SH-SY5Y (cell line): ENCODE results near the gene INO80B.

Source experiments
- GATA2 ChIP-seq: IDR thresholded peaks from 2 replicates; pipeline ENCODE4 v1.6.1; 2011; ENCODE audit warnings: mild to moderate bottlenecking, low read depth, low read length
- GATA3 ChIP-seq: IDR thresholded peaks from 2 replicates; pipeline ENCODE4 v1.6.1; 2011; ENCODE audit warnings: low read depth, mild to moderate bottlenecking, low read length, moderate library complexity

Gene INO80B

GRCh38 chr2:74454654-74455511 lies at the start of gene INO80B:
TSS of gene INO80B (plus strand) at chr2:74455087. CDS start at chr2:74455117, 30 bp downstream.
- no peak for TF ChIP-seq GATA2

- TF ChIP-seq GATA3 (no peak), GATA2 (no peak)
Measured at GRCh38 chr2:74406035-74406434, 48.9 kb upstream of the INO80B start.

- TF ChIP-seq GATA2 (no peak), GATA3 (no peak)
Measured at GRCh38 chr2:74407682-74408081, 47.2 kb upstream of the INO80B start.

- TF ChIP-seq GATA3 (no peak), GATA2 (no peak)
Measured at GRCh38 chr2:74413001-74413698, 41.7 kb upstream of the INO80B start.

- TF ChIP-seq GATA2 (no peak), GATA3 (no peak)
Measured at GRCh38 chr2:74414441-74414840, 40.4 kb upstream of the INO80B start.

GRCh38 chr2:74414881-74415761 lies 39.8 kb upstream of the INO80B start:
- TF ChIP-seq GATA3 (no peak), GATA2 (no peak)

GRCh38 chr2:74415762-74416395 lies 39.0 kb upstream of the INO80B start:
- no peak for TF ChIP-seq GATA2
- TF ChIP-seq GATA3 = no peak

- no peak for TF ChIP-seq GATA2
- TF ChIP-seq GATA3 = no peak
Measured at GRCh38 chr2:74416778-74417177, 38.1 kb upstream of the INO80B start.

GRCh38 chr2:74417197-74417596 lies 37.7 kb upstream of the INO80B start:
- TF ChIP-seq GATA2 = no peak
- no peak for TF ChIP-seq GATA3

GRCh38 chr2:74417763-74418162 lies 37.1 kb upstream of the INO80B start:
- TF ChIP-seq GATA2 = no peak
- TF ChIP-seq GATA3 = no peak

GRCh38 chr2:74418312-74418711 lies 36.6 kb upstream of the INO80B start:
- TF ChIP-seq GATA2 (no peak), GATA3 (no peak)

- TF ChIP-seq GATA2 (no peak), GATA3 (no peak)
Measured at GRCh38 chr2:74419345-74419744, 35.5 kb upstream of the INO80B start.

GRCh38 chr2:74420006-74420405 lies 34.9 kb upstream of the INO80B start:
- TF ChIP-seq GATA3 (no peak), GATA2 (no peak)

GRCh38 chr2:74421221-74421870 lies 33.5 kb upstream of the INO80B start, which contains the start of the genes C2orf81 and WDR54:
TSS of gene C2orf81 (minus strand) at chr2:74421619. CDS start at chr2:74421560, 59 bp downstream.
TSS of gene WDR54 (plus strand) at chr2:74421730. CDS start at chr2:74422154, 424 bp downstream.
- TF ChIP-seq GATA3 (no peak), GATA2 (no peak)
